K562 (cell line): ENCODE data around the gene MEF2D. TPM values are rescaled to one million over a fixed set of nuclear protein-coding genes. Genes with fewer than 3 reads are reported as not detected.

Experiments
- BCOR ChIP-seq: fragments of 450-650 bp; IDR thresholded peaks from 2 replicates; pipeline ENCODE4 v1.6.1; 2016
- CBFA2T2 ChIP-seq: fragments of 450-650 bp; conservative IDR thresholded peaks from 2 replicates; pipeline ENCODE4 v1.6.1; 2017; ENCODE audit warnings: mild to moderate bottlenecking
- CREM ChIP-seq: IDR thresholded peaks from 2 replicates; pipeline ENCODE4 v1.6.1; 2014; ENCODE audit warnings: antibody characterized with exemption, low read depth
- DACH1 ChIP-seq: fragments of 450-650 bp; IDR thresholded peaks from 2 replicates; pipeline ENCODE4 v1.6.1; 2018; ENCODE audit not compliant: partially characterized antibody
- EGR1 ChIP-seq: fragments of 450-650 bp; conservative IDR thresholded peaks from 2 replicates; pipeline ENCODE4 v1.6.1; 2017; ENCODE audit warnings: mild to moderate bottlenecking
- ETV1 ChIP-seq: fragments of 450-650 bp; conservative IDR thresholded peaks from 2 replicates; pipeline ENCODE4 v1.6.1; 2016; ENCODE audit warnings: missing genetic modification characterization, control low read depth, low read depth, missing compliant biosample characterization
- ETV6 ChIP-seq, 3 experiments: fragments of 150-350 bp in 1 of 3; sonication (generic) in 1 of 3; formaldehyde crosslinking in 1 of 3; IDR thresholded peaks; 2 replicates each; pipeline versions ENCODE4 v1.6.1 to v1.8.0; 2014 to 2022; ENCODE audit warnings: borderline replicate concordance in 2 of 3, low read depth in 2 of 3, antibody characterized with exemption in 1 of 3, low read length in 1 of 3, mild to moderate bottlenecking in 1 of 3, missing genetic modification reagents in 1 of 3
- RBBP5 ChIP-seq: fragments of 200-600 bp; sonication (generic); IDR thresholded peaks from 2 replicates; pipeline ENCODE4 v1.6.1; 2012; ENCODE audit warnings: borderline replicate concordance, mild to moderate bottlenecking, low read length, control low read depth, inconsistent platforms; ENCODE audit not compliant: insufficient read depth, poor library complexity, severe bottlenecking
- SIN3B ChIP-seq: fragments of 450-650 bp; IDR thresholded peaks from 2 replicates; pipeline ENCODE4 v1.6.1; 2017; ENCODE audit warnings: low read depth, mild to moderate bottlenecking, moderate library complexity
- TCF3 ChIP-seq: sonication (generic); formaldehyde crosslinking; IDR thresholded peaks from 2 replicates; pipeline ENCODE4 v1.4.0; 2020; ENCODE audit warnings: mild to moderate bottlenecking, missing genetic modification reagents
- ZNF12 ChIP-seq: sonication (generic); formaldehyde crosslinking; IDR thresholded peaks from 2 replicates; pipeline ENCODE4 v1.4.0; 2020; ENCODE audit warnings: mild to moderate bottlenecking, missing genetic modification reagents
- ZNF143 ChIP-seq: sonication (generic); formaldehyde crosslinking; IDR thresholded peaks from 2 replicates; pipeline ENCODE4 v1.9.0; 2022; ENCODE audit warnings: mild to moderate bottlenecking, missing genetic modification reagents
- ZNF507 ChIP-seq: conservative IDR thresholded peaks from 2 replicates; pipeline ENCODE4 v1.6.1; 2017; ENCODE audit warnings: missing genetic modification characterization, missing compliant biosample characterization
- polyA plus RNA-seq, 8 experiments: library from polyadenylated mRNA; depleted of rRNA in 4 of 8; stranded (reverse) in 5 of 8; unstranded in 3 of 8; fragments of >200 nt; fragmentation: Nextera tagmentation in 2 of 8; fragmentation: Illumina TruSeq in 1 of 8; extraction: Ambion mirVana in 2 of 8; extraction: Trizol in 1 of 8; gene quantifications; 2 replicates each; pipeline versions ENCODE4 v1.2.1 to v1.2.3, GENCODE V29; 2011 to 2014; ENCODE audit warnings: inconsistent platforms in 1 of 8, missing spikeins in 1 of 8
- total RNA-seq, 7 experiments: library from RNA; depleted of rRNA in 6 of 7; stranded (reverse); fragments of >200 nt in 6 of 7; fragmentation: Illumina TruSeq in 2 of 7; extraction: Trizol in 2 of 7; gene quantifications; 2 replicates each; pipeline versions ENCODE4 v1.2.1 to v1.2.3, GENCODE V29; 2011 to 2021; ENCODE audit warnings: low replicate concordance in 1 of 7
- TF ChIP-seq, protein P1 (sequence below): fragments of 450-650 bp; IDR thresholded peaks from 2 replicates; pipeline ENCODE4 v1.6.1; 2017; ENCODE audit warnings: antibody characterized with exemption, mild to moderate bottlenecking
- TF ChIP-seq, protein P2 (sequence below): fragments of 450-650 bp; IDR thresholded peaks from 2 replicates; pipeline ENCODE4 v1.6.1; 2016; ENCODE audit warnings: antibody characterized with exemption
- TF ChIP-seq, protein P3 (sequence below): fragments of 250-450 bp; sonication (Bioruptor Pico); IDR thresholded peaks from 2 replicates; pipeline ENCODE4 v1.8.0; 2022; ENCODE audit warnings: inconsistent platforms, mild to moderate bottlenecking, moderate library complexity, borderline replicate concordance
- TF ChIP-seq, protein P4 (sequence below): fragments of 450-650 bp; IDR thresholded peaks from 2 replicates; pipeline ENCODE4 v1.6.1; 2016; ENCODE audit warnings: missing biosample characterization, missing genetic modification characterization
- TF ChIP-seq, protein P5 (sequence below): fragments of 450-650 bp; formaldehyde crosslinking; IDR thresholded peaks from 2 replicates; pipeline ENCODE4 v1.4.0; 2020; ENCODE audit warnings: mild to moderate bottlenecking, moderate library complexity

The MEF2D gene
- total and polyA plus RNA-seq, 9 of the 15 experiments (the other 6 are each of a cell fraction or from before 2014, with no cell fraction given): 0.10 to 19.5 (median 2.6) TPM

DNA sequence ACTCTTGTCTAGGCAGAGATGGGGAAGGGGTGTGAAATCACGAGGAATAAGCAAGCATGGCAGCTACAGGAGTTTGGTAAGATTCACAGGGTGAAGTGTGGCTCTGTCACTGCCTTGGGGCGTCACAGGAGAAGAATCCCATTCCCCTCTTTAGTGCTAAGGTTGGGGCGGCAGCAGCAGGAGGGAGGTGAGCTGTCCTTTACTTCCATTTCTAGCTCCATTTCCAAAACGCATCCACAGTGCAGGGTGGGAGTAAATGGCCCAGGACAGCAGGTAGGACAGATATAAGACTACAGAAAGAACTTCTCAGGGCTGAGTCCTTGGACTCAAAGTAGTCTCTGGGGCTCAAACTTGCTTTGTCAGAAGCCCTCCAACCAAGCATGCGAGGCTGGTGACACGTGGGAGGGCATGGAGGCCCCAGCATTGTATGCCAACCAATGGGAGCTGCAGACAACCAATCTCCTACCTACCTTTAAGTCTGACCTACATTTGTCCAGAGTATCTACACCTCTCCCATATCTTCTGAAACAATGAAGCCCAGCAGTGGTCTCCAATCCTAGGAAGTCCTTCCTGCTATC is 8.5 kb downstream of the MEF2D start (continued):
- TF ChIP-seq DACH1 (no peak), ETV1 (tag) (no peak), CBFA2T2 (no peak), BCOR (no peak), RBBP5 (no peak), ZNF507 (tag) (no peak), EGR1 (no peak), ZNF143 (no peak), TCF3 (CRISPR knock-in tag) (no peak), CREM (no peak), ETV6 (IDR thresholded peaks at IDR 0.05; ENCODE audit: borderline replicate concordance in 1 of 2, low read depth in 2 of 2, low read length in 1 of 2) (no peak), ETV6 (CRISPR knock-in tag; IDR thresholded peaks at IDR 0.05; ENCODE audit: borderline replicate concordance) (no peak), SIN3B (no peak), ZNF12 (CRISPR knock-in tag) (no peak)
- TF ChIP-seq, protein P1, sequence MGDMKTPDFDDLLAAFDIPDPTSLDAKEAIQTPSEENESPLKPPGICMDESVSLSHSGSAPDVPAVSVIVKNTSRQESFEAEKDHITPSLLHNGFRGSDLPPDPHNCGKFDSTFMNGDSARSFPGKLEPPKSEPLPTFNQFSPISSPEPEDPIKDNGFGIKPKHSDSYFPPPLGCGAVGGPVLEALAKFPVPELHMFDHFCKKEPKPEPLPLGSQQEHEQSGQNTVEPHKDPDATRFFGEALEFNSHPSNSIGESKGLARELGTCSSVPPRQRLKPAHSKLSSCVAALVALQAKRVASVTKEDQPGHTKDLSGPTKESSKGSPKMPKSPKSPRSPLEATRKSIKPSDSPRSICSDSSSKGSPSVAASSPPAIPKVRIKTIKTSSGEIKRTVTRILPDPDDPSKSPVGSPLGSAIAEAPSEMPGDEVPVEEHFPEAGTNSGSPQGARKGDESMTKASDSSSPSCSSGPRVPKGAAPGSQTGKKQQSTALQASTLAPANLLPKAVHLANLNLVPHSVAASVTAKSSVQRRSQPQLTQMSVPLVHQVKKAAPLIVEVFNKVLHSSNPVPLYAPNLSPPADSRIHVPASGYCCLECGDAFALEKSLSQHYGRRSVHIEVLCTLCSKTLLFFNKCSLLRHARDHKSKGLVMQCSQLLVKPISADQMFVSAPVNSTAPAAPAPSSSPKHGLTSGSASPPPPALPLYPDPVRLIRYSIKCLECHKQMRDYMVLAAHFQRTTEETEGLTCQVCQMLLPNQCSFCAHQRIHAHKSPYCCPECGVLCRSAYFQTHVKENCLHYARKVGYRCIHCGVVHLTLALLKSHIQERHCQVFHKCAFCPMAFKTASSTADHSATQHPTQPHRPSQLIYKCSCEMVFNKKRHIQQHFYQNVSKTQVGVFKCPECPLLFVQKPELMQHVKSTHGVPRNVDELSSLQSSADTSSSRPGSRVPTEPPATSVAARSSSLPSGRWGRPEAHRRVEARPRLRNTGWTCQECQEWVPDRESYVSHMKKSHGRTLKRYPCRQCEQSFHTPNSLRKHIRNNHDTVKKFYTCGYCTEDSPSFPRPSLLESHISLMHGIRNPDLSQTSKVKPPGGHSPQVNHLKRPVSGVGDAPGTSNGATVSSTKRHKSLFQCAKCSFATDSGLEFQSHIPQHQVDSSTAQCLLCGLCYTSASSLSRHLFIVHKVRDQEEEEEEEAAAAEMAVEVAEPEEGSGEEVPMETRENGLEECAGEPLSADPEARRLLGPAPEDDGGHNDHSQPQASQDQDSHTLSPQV: peak; percentile 55
- TF ChIP-seq, protein P2, sequence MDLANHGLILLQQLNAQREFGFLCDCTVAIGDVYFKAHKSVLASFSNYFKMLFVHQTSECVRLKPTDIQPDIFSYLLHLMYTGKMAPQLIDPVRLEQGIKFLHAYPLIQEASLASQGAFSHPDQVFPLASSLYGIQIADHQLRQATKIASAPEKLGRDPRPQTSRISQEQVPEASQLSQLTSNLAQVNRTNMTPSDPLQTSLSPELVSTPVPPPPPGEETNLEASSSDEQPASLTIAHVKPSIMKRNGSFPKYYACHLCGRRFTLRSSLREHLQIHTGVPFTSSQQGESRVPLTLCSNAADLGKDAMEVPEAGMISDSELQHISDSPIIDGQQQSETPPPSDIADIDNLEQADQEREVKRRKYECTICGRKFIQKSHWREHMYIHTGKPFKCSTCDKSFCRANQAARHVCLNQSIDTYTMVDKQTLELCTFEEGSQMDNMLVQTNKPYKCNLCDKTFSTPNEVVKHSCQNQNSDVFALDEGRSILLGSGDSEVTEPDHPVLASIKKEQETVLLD: no peak
- TF ChIP-seq, protein P3, sequence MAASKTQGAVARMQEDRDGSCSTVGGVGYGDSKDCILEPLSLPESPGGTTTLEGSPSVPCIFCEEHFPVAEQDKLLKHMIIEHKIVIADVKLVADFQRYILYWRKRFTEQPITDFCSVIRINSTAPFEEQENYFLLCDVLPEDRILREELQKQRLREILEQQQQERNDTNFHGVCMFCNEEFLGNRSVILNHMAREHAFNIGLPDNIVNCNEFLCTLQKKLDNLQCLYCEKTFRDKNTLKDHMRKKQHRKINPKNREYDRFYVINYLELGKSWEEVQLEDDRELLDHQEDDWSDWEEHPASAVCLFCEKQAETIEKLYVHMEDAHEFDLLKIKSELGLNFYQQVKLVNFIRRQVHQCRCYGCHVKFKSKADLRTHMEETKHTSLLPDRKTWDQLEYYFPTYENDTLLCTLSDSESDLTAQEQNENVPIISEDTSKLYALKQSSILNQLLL (CRISPR knock-in tag): no peak
- TF ChIP-seq, protein P4, sequence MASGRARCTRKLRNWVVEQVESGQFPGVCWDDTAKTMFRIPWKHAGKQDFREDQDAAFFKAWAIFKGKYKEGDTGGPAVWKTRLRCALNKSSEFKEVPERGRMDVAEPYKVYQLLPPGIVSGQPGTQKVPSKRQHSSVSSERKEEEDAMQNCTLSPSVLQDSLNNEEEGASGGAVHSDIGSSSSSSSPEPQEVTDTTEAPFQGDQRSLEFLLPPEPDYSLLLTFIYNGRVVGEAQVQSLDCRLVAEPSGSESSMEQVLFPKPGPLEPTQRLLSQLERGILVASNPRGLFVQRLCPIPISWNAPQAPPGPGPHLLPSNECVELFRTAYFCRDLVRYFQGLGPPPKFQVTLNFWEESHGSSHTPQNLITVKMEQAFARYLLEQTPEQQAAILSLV (tag): no peak
- TF ChIP-seq, protein P5, sequence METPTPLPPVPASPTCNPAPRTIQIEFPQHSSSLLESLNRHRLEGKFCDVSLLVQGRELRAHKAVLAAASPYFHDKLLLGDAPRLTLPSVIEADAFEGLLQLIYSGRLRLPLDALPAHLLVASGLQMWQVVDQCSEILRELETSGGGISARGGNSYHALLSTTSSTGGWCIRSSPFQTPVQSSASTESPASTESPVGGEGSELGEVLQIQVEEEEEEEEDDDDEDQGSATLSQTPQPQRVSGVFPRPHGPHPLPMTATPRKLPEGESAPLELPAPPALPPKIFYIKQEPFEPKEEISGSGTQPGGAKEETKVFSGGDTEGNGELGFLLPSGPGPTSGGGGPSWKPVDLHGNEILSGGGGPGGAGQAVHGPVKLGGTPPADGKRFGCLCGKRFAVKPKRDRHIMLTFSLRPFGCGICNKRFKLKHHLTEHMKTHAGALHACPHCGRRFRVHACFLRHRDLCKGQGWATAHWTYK: no peak
